RKO (cell line): ENCODE measurements around the gene NR2E1.

Experiments used
- DNase-seq: peaks from one replicate; pipeline ENCODE4 v3.0.0-alpha.2; 2016; ENCODE audit warnings: low spot score

NR2E1 gene

GRCh38 chr6:108171291-108171917, 5.6 kb downstream of the NR2E1 start:
- no peak for DNase-seq

- DNase-seq = no peak
Measured at GRCh38 chr6:108171918-108172516, 6.2 kb downstream of the NR2E1 start.

- no peak for DNase-seq
Measured at GRCh38 chr6:108174371-108175175, 8.8 kb downstream of the NR2E1 start.

GRCh38 chr6:108175176-108175591, 9.4 kb downstream of the NR2E1 start:
- DNase-seq = no peak

- DNase-seq = no peak
Measured at GRCh38 chr6:108175592-108176279, 9.9 kb downstream of the NR2E1 start.

GRCh38 chr6:108176281-108177089, 10.7 kb downstream of the NR2E1 start:
- no peak for DNase-seq

- DNase-seq = no peak
Measured at GRCh38 chr6:108179741-108180140, 13.9 kb downstream of the NR2E1 start.

GRCh38 chr6:108180266-108180665, 14.4 kb downstream of the NR2E1 start:
- no peak for DNase-seq

GRCh38 chr6:108180776-108181175, 15.0 kb downstream of the NR2E1 start:
- DNase-seq = no peak

- no peak for DNase-seq
Measured at GRCh38 chr6:108186226-108186625, 20.4 kb downstream of the NR2E1 start.

GRCh38 chr6:108187519-108187918, 21.7 kb downstream of the NR2E1 start:
- DNase-seq = no peak

- DNase-seq = no peak
Measured at GRCh38 chr6:108193131-108193530, 27.3 kb downstream of the NR2E1 start.

- DNase-seq = no peak
Measured at GRCh38 chr6:108193835-108194234, 28.0 kb downstream of the NR2E1 start.

- DNase-seq = no peak
Measured at GRCh38 chr6:108194503-108194902, 28.7 kb downstream of the NR2E1 start.

GRCh38 chr6:108195209-108195608, 29.4 kb downstream of the NR2E1 start:
- no peak for DNase-seq

- DNase-seq = no peak
Measured at GRCh38 chr6:108198761-108199498, 33.1 kb downstream of the NR2E1 start.

- no peak for DNase-seq
Measured at GRCh38 chr6:108200186-108200585, 34.4 kb downstream of the NR2E1 start.

- DNase-seq = no peak
Measured at GRCh38 chr6:108200631-108201030, 34.8 kb downstream of the NR2E1 start.

GRCh38 chr6:108203189-108204112, 37.6 kb downstream of the NR2E1 start:
- no peak for DNase-seq

- DNase-seq = no peak
Measured at GRCh38 chr6:108207013-108207412, 41.2 kb downstream of the NR2E1 start.
